Chondrocyte (in vitro differentiated cells): Measurements from ENCODE around the gene TCEANC2. TPM values are rescaled to one million over a fixed set of nuclear protein-coding genes. Genes with fewer than 3 reads are reported as not detected.

ENCODE experiments used
- DNase-seq: peaks from one replicate; pipeline ENCODE4 v3.0.0; 2021; ENCODE audit warnings: mixed read lengths, low spot score
- H3K27ac Mint-ChIP-seq: one replicate; pipeline ENCODE4 v1.8.0; 2021; ENCODE audit warnings: mild to moderate bottlenecking, moderate library complexity, mixed read lengths; ENCODE audit not compliant: unreplicated experiment
- H3K27me3 Mint-ChIP-seq: 2 replicates; pipeline ENCODE4 v1.8.0; 2021; ENCODE audit warnings: low read depth, mixed read lengths
- H3K36me3 Mint-ChIP-seq: 2 replicates; pipeline ENCODE4 v1.8.0; 2021; ENCODE audit warnings: low read depth, mixed read lengths
- H3K4me1 Mint-ChIP-seq: 2 replicates; pipeline ENCODE4 v1.8.0; 2021; ENCODE audit warnings: low read depth, mild to moderate bottlenecking, mixed read lengths
- H3K4me3 Mint-ChIP-seq: one replicate; pipeline ENCODE4 v1.8.0; 2021; ENCODE audit warnings: mild to moderate bottlenecking, moderate library complexity, mixed read lengths; ENCODE audit not compliant: unreplicated experiment
- H3K9me3 Mint-ChIP-seq: 2 replicates; pipeline ENCODE4 v1.8.0; 2021; ENCODE audit warnings: low read depth, mixed read lengths
- total RNA-seq: library from RNA; stranded (reverse); gene quantifications from 3 replicates; pipeline ENCODE4 v1.2.1, GENCODE V29; 2021
- TF ChIP-seq, protein P1 (sequence below): fragments of 200-600 bp; sonication (generic); IDR thresholded peaks from 2 replicates; pipeline ENCODE4 v1.5.0; 2021; ENCODE audit warnings: antibody characterized with exemption, mild to moderate bottlenecking, moderate library complexity

The TCEANC2 gene
- total RNA-seq, 1 donor from 2014 or later: 4.8 TPM

DNA sequence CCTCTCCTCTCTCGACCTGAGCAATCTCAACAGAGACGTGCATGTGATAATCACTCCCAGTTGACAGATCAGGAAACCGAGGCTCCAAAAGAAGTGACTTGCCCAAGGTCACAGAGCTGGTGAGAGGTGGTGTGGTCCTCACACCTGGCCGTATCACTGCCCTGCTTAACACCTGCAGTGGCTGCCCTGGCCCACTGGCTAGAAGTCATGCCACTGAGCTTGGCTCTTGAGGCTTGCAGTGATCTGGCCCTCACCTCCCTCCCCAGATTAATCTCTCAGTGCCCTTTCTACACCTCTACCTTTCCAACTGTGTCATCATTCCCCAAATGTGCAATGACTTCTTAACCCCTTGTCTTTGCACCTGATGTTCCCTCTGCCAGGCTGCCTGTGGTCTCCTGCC, 60.6 kb downstream of the TCEANC2 start:
- Mint-ChIP-seq H3K36me3 (no peaks in the 10 kb centered on the region), H3K4me1 (no peaks in the 10 kb centered on the region), H3K4me3 (no peak overlapping the region), H3K9me3 (no peaks in the 10 kb centered on the region), H3K27me3 (no peaks in the 10 kb centered on the region), H3K27ac (no peak overlapping the region)
- TF ChIP-seq, protein P1, sequence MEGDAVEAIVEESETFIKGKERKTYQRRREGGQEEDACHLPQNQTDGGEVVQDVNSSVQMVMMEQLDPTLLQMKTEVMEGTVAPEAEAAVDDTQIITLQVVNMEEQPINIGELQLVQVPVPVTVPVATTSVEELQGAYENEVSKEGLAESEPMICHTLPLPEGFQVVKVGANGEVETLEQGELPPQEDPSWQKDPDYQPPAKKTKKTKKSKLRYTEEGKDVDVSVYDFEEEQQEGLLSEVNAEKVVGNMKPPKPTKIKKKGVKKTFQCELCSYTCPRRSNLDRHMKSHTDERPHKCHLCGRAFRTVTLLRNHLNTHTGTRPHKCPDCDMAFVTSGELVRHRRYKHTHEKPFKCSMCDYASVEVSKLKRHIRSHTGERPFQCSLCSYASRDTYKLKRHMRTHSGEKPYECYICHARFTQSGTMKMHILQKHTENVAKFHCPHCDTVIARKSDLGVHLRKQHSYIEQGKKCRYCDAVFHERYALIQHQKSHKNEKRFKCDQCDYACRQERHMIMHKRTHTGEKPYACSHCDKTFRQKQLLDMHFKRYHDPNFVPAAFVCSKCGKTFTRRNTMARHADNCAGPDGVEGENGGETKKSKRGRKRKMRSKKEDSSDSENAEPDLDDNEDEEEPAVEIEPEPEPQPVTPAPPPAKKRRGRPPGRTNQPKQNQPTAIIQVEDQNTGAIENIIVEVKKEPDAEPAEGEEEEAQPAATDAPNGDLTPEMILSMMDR: no peak
- peak; percentile 39 for DNase-seq

DNA sequence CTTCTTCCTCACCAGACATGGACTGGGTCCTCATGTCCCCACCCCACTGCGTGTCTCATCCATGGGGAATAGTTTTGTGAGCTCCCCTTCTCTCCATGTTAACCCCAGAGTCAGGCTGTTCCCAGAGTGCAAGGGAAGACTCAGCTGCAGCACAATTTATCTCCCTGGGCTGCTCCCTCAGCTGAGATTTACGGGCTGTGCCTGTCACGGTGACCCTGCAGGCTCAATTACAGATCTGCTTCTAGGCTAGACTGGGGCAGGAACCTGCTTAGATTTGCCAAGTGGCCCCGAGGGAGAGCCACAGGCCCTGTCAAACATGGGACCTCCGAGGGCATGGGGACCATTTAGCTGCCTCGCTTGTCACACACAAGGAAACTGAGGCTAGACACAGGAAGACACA, 61.5 kb downstream of the TCEANC2 start:
- DNase-seq: peak; percentile 28
- Mint-ChIP-seq H3K4me3 (no peak overlapping the region), H3K27ac (no peak overlapping the region), H3K36me3 (no peaks in the 10 kb centered on the region), H3K27me3 (no peaks in the 10 kb centered on the region), H3K4me1 (no peaks in the 10 kb centered on the region), H3K9me3 (no peaks in the 10 kb centered on the region)
- TF ChIP-seq, protein P1: no peak

DNA sequence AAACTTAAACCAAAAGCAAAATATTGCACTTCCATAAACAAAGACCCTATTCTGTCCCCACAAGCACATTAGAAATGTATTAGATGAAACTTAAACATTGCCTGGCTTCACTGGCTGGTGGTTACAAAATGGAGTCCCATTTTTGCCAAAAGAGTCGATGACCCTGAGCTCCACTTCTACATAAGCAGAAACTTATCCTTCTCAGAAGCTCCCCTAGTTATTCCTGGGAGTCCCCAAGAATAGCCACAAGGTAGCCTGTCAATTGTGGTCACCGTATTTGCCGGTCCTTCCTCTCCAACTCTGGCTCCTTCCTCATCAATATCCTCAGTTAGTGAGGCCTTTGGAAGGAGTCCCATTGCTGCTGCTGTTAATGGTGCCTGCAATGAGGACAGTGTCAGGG, 62.1 kb downstream of the TCEANC2 start:
- Mint-ChIP-seq H3K27me3 (no peaks in the 10 kb centered on the region), H3K4me1 (no peaks in the 10 kb centered on the region), H3K36me3 (no peaks in the 10 kb centered on the region), H3K27ac (no peak overlapping the region), H3K9me3 (no peaks in the 10 kb centered on the region), H3K4me3 (no peak overlapping the region)
- no peak for DNase-seq
- TF ChIP-seq, protein P1: no peak

DNA sequence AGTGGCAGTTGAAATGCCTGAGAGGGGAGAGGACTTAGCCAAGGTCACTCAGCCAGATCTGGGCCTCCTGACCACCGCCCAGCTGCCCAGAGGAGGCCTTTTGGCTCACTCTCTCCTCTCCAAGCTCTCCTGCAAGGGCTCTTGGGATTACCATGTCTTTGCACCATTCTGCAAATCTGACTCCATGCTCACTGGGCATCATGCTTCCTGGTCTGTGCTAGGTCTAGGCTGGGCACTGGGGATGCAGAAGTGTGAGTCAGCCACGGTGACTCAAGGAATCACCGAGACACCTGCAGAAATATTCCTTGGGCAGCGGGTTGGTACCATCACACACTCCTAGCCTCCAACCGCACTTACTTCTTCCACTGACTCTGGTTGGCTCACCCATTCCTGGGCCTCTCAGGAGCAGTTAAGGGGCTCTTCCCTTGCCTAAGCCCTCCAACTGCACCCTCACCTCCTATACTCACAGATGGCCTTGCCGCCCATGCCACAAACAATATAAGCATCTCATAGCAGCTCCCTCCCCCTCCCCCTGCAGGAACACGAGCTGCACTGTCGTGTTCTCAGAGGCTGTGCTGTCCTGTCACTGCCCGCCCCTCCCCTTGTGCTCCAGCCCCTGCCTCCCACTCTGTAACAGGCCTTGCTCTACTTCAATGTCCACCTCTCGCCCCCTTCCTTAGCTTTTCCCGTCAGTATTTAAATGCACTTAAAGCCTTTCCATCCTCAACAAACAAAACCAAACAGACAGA, 64.6 kb downstream of the TCEANC2 start:
- Mint-ChIP-seq H3K27me3 (peaks cover 3% of the 10 kb centered on the region), H3K9me3 (no peaks in the 10 kb centered on the region), H3K36me3 (no peaks in the 10 kb centered on the region), H3K4me1 (peaks cover 9% of the 10 kb centered on the region), H3K4me3 (no peak overlapping the region), H3K27ac (no peak overlapping the region)
- DNase-seq: peak; percentile 24
- TF ChIP-seq, protein P1: no peak

DNA sequence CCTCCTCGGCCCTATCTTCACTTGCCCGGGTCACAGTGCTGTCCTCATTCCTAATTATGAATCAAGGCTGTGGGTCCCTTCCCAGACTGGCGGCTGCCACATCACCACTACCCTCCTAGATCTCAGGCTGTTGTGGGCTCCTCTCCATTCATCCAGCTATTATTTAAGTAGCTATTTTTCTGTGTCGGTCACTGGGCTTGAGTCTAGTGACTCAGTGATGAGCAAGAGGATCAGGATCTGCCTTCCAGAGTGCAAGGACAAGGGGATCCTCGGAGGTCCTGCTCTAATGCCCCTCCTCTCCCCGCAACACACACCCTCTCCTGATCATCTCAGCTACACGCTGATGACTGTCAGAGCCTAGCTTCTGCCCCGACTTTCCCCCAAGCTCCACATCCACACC, 65.3 kb downstream of the TCEANC2 start:
- peak; percentile 47 for DNase-seq
- H3K36me3 Mint-ChIP-seq: no peaks in the 10 kb centered on the region
- no peaks in the 10 kb centered on the region for H3K9me3 Mint-ChIP-seq
- H3K27ac Mint-ChIP-seq: no peak overlapping the region
- TF ChIP-seq, protein P1: no peak
- peaks cover 9% of the 10 kb centered on the region for H3K4me1 Mint-ChIP-seq
- H3K27me3 Mint-ChIP-seq: peaks cover 3% of the 10 kb centered on the region
- no peak overlapping the region for H3K4me3 Mint-ChIP-seq
